Neural cell (in vitro differentiated cells): ENCODE results near the gene MED12. TPM values are rescaled to one million over a fixed set of nuclear protein-coding genes. Genes with fewer than 3 reads are reported as not detected.

Experiments used
- H2AFZ ChIP-seq: fragments of 200-600, 300-800 bp; sonication (generic), shearing (Covaris generic); 2 replicates; pipeline ENCODE4 v1.6.0; 2014; ENCODE audit warnings: low read depth, mild to moderate bottlenecking, antibody characterized with exemption, low read length, moderate library complexity
- H3F3A ChIP-seq: fragments of 200-600 bp; shearing (Covaris generic); 2 replicates; pipeline ENCODE4 v1.6.1; 2016; ENCODE audit warnings: mild to moderate bottlenecking, moderate library complexity, mixed read lengths, antibody characterized with exemption, low read length; ENCODE audit not compliant: insufficient read depth, poor library complexity, severe bottlenecking
- H3K27ac ChIP-seq: fragments of 200-600, 300-800 bp; sonication (generic), shearing (Covaris generic); 2 replicates; pipeline ENCODE4 v1.5.1; 2014; ENCODE audit warnings: mild to moderate bottlenecking, low read length, moderate library complexity
- H3K27me3 ChIP-seq: fragments of 300-800, 200-600 bp; sonication (generic), shearing (Covaris generic); 2 replicates; pipeline ENCODE4 v1.6.0; 2014; ENCODE audit warnings: mild to moderate bottlenecking, low read depth, low read length, moderate library complexity; ENCODE audit not compliant: insufficient read depth
- H3K36me3 ChIP-seq: fragments of 300-800, 200-600 bp; sonication (generic), shearing (Covaris generic); 2 replicates; pipeline ENCODE4 v1.5.1; 2014; ENCODE audit warnings: mild to moderate bottlenecking, antibody characterized with exemption, low read length, moderate library complexity; ENCODE audit not compliant: insufficient read depth
- H3K4me2 ChIP-seq: fragments of 300-800, 200-600 bp; sonication (generic), shearing (Covaris generic); 2 replicates; pipeline ENCODE4 v1.6.0; 2014; ENCODE audit warnings: mild to moderate bottlenecking, low read length
- H3K4me3 ChIP-seq: fragments of 300-800, 200-600 bp; sonication (generic), shearing (Covaris generic); 2 replicates; pipeline ENCODE4 v1.5.1; 2014; ENCODE audit warnings: mild to moderate bottlenecking, low read length, moderate library complexity
- H3K79me2 ChIP-seq: fragments of 200-600 bp; shearing (Covaris generic); replicated peaks from 2 replicates; pipeline ENCODE4 v1.6.0; 2014; ENCODE audit warnings: mild to moderate bottlenecking, low read length, moderate library complexity; ENCODE audit not compliant: insufficient read depth
- H3K9ac ChIP-seq: fragments of 300-800, 200-600 bp; sonication (generic), shearing (Covaris generic); 2 replicates; pipeline ENCODE4 v1.6.1; 2016; ENCODE audit warnings: mild to moderate bottlenecking, low read length, mixed read lengths
- H3K9me2 ChIP-seq: fragments of 200-600 bp; shearing (Covaris generic); 2 replicates; pipeline ENCODE4 v1.6.1; 2016; ENCODE audit warnings: mild to moderate bottlenecking, low read length, mixed read lengths; ENCODE audit not compliant: insufficient read depth
- H3K9me3 ChIP-seq: fragments of 200-600, 300-800 bp; sonication (generic), shearing (Covaris generic); 2 replicates; pipeline ENCODE4 v1.6.1; 2016; ENCODE audit warnings: mild to moderate bottlenecking, mixed run types, low read length, moderate library complexity, mixed read lengths
- H4K20me1 ChIP-seq: fragments of 200-600 bp; shearing (Covaris generic); 2 replicates; pipeline ENCODE4 v1.6.1; 2016; ENCODE audit warnings: mild to moderate bottlenecking, mixed run types; ENCODE audit not compliant: insufficient read depth
- EP300 ChIP-seq: fragments of 450-650 bp; conservative IDR thresholded peaks from 2 replicates; pipeline ENCODE4 v1.6.1; 2014; ENCODE audit warnings: antibody characterized with exemption, mild to moderate bottlenecking, moderate library complexity; ENCODE audit not compliant: poor library complexity, severe bottlenecking
- EZH2 ChIP-seq: fragments of 200-600, 300-800 bp; shearing (Covaris generic), sonication (generic); IDR thresholded peaks from 2 replicates; pipeline ENCODE4 v1.6.1; 2014; ENCODE audit warnings: antibody characterized with exemption, low read length, borderline replicate concordance, mild to moderate bottlenecking; ENCODE audit not compliant: insufficient read depth, poor library complexity, severe bottlenecking
- MXI1 ChIP-seq: fragments of 450-650 bp; conservative IDR thresholded peaks from 2 replicates; pipeline ENCODE4 v1.6.1; 2014; ENCODE audit warnings: antibody characterized with exemption, mild to moderate bottlenecking; ENCODE audit not compliant: poor library complexity, severe bottlenecking
- POLR2AphosphoS5 ChIP-seq: IDR thresholded peaks from 2 replicates; pipeline ENCODE4 v1.6.1; 2012
- RAD21 ChIP-seq: fragments of 450-650 bp; conservative IDR thresholded peaks from 2 replicates; pipeline ENCODE4 v1.6.1; 2014; ENCODE audit warnings: antibody characterized with exemption, mild to moderate bottlenecking, moderate library complexity
- SMC3 ChIP-seq: fragments of 450-650 bp; conservative IDR thresholded peaks from 2 replicates; pipeline ENCODE4 v1.6.1; 2014; ENCODE audit warnings: antibody characterized with exemption, mild to moderate bottlenecking, moderate library complexity; ENCODE audit not compliant: poor library complexity
- TAF1 ChIP-seq: IDR thresholded peaks from 2 replicates; pipeline ENCODE4 v1.6.1; 2012; ENCODE audit warnings: low read depth
- polyA plus RNA-seq: library from polyadenylated mRNA; depleted of rRNA; stranded (reverse); fragments of >200 nt; gene quantifications from 2 replicates; pipeline ENCODE4 v1.2.3, GENCODE V29; 2014
- TF ChIP-seq, protein P1 (sequence below): fragments of 450-650 bp; IDR thresholded peaks from 2 replicates; pipeline ENCODE4 v1.5.1; 2014; ENCODE audit warnings: antibody characterized with exemption, mild to moderate bottlenecking, moderate library complexity; ENCODE audit not compliant: poor library complexity, severe bottlenecking
- TF ChIP-seq, protein P2 (sequence below): IDR thresholded peaks from 2 replicates; pipeline ENCODE4 v1.6.1; 2012; ENCODE audit warnings: borderline replicate concordance

The MED12 gene
- polyA plus RNA-seq, 1 donor from 2014 or later, result 5.6 TPM

DNA sequence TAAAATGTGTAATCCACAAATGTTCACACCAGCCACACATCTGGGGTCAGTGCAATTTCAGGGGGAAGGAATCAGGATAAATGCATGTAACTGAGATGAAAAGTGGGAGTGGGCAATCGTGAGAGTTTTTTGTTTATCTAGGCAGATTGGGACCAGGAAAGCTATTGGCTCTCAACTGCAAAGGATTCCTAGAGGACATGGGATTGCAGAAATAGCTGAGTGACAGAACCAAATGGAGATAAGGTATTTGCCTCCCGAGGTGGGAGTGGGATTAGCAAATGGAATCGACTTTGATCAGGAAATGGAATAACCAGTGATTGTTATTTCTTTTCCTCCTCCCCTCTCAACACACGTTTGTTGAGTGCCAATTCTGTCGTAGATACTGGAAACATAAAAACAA is 65.7 kb downstream of the MED12 start:
- Histone ChIP-seq H3K79me2 (no peaks in the 10 kb centered on the region), H4K20me1 (no peaks in the 10 kb centered on the region), H3K27ac (no peak overlapping the region), H3K9me3 (no peaks in the 10 kb centered on the region), H3K27me3 (no peaks in the 10 kb centered on the region), H3K4me3 (no peak overlapping the region), H3K36me3 (no peaks in the 10 kb centered on the region), H2AFZ (no peak overlapping the region), H3K4me2 (no peak overlapping the region), H3F3A (no peaks in the 10 kb centered on the region), H3K9me2 (no peaks in the 10 kb centered on the region), H3K9ac (no peak overlapping the region)
- TF ChIP-seq MXI1 (no peak), TAF1 (no peak)
- TF ChIP-seq, protein P1, sequence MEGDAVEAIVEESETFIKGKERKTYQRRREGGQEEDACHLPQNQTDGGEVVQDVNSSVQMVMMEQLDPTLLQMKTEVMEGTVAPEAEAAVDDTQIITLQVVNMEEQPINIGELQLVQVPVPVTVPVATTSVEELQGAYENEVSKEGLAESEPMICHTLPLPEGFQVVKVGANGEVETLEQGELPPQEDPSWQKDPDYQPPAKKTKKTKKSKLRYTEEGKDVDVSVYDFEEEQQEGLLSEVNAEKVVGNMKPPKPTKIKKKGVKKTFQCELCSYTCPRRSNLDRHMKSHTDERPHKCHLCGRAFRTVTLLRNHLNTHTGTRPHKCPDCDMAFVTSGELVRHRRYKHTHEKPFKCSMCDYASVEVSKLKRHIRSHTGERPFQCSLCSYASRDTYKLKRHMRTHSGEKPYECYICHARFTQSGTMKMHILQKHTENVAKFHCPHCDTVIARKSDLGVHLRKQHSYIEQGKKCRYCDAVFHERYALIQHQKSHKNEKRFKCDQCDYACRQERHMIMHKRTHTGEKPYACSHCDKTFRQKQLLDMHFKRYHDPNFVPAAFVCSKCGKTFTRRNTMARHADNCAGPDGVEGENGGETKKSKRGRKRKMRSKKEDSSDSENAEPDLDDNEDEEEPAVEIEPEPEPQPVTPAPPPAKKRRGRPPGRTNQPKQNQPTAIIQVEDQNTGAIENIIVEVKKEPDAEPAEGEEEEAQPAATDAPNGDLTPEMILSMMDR, result no peak

DNA sequence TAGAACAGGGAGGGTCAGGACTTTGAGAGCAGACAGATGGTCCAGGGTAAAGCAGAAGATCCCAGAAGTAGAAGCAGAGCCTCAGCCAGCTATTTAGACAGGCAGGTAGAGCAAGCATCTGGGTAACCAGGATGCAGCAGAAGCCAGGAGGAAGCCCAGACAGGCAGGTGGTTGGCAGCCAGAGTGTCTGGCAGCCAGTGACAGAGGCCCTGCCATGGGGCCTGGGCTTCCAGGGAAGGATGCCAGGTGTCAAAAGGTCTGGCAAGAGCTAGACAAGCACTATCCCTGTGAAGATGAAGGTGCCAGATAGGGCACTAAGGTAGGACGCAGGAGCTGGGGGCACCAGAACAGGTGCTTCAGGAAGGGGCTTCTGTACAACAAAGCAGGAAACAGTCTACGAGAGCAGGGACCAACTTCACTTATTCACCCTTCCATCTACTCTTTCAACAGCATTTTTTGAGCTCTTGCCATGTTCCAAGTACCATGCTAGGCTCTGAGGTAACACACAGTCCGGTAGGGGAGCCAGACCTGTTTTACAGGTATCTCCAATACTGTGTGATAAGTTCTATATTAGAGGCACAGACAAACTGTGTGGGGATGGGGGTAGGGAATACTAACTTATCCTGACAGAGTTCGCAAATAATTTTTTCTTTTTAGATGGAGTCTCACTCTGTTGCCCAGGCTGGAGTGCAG is 66.6 kb downstream of the MED12 start:
- H3K79me2 ChIP-seq, result no peaks in the 10 kb centered on the region
- no peaks in the 10 kb centered on the region for H3K9me3 ChIP-seq
- H3K9me2 ChIP-seq, result no peaks in the 10 kb centered on the region
- no peaks in the 10 kb centered on the region for H4K20me1 ChIP-seq
- no peaks in the 10 kb centered on the region for H3K27me3 ChIP-seq
- no peak overlapping the region for H3K9ac ChIP-seq
- H3K36me3 ChIP-seq, result no peaks in the 10 kb centered on the region
- H3K27ac ChIP-seq, result no peak overlapping the region
- H3K4me2 ChIP-seq, result no peak overlapping the region
- H3K4me3 ChIP-seq, result no peak overlapping the region
- H2AFZ ChIP-seq, result no peak overlapping the region
- H3F3A ChIP-seq, result no peaks in the 10 kb centered on the region
- TF ChIP-seq EZH2 (no peak), POLR2AphosphoS5 (no peak), TAF1 (no peak), EP300 (no peak), RAD21 (no peak), SMC3 (no peak), MXI1 (no peak)
- TF ChIP-seq, protein P2, sequence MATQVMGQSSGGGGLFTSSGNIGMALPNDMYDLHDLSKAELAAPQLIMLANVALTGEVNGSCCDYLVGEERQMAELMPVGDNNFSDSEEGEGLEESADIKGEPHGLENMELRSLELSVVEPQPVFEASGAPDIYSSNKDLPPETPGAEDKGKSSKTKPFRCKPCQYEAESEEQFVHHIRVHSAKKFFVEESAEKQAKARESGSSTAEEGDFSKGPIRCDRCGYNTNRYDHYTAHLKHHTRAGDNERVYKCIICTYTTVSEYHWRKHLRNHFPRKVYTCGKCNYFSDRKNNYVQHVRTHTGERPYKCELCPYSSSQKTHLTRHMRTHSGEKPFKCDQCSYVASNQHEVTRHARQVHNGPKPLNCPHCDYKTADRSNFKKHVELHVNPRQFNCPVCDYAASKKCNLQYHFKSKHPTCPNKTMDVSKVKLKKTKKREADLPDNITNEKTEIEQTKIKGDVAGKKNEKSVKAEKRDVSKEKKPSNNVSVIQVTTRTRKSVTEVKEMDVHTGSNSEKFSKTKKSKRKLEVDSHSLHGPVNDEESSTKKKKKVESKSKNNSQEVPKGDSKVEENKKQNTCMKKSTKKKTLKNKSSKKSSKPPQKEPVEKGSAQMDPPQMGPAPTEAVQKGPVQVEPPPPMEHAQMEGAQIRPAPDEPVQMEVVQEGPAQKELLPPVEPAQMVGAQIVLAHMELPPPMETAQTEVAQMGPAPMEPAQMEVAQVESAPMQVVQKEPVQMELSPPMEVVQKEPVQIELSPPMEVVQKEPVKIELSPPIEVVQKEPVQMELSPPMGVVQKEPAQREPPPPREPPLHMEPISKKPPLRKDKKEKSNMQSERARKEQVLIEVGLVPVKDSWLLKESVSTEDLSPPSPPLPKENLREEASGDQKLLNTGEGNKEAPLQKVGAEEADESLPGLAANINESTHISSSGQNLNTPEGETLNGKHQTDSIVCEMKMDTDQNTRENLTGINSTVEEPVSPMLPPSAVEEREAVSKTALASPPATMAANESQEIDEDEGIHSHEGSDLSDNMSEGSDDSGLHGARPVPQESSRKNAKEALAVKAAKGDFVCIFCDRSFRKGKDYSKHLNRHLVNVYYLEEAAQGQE, result no peak
- TF ChIP-seq, protein P1, result no peak
